Activated CD4-positive, alpha-beta memory T cell treated with anti-CD3 and anti-CD28 coated beads for 36 hours (primary cell): Measurements from ENCODE around the gene HSPG2. TPM values are rescaled to one million over a fixed set of nuclear protein-coding genes. Genes with fewer than 3 reads are reported as not detected.

ENCODE experiments used
- CTCF ChIA-PET: fragments of 350-600 bp; sonication (Branson Sonifier 250); formaldehyde crosslinking; loops from one replicate; lab custom pipeline; 2021; ENCODE audit warnings: antibody characterized with exemption, inconsistent platforms; lab: Charles Lee
- POLR2A ChIA-PET: fragments of 350-600 bp; sonication (Branson Sonifier 250); formaldehyde crosslinking; loops from one replicate; lab custom pipeline; 2021; ENCODE audit warnings: antibody characterized with exemption; lab: Charles Lee
- DNase-seq: peaks from one replicate; pipeline ENCODE4 v3.0.0-alpha.2; 2020
- H3K27ac Mint-ChIP-seq: one replicate; pipeline ENCODE4 v1.8.0; 2021; ENCODE audit warnings: mixed read lengths
- H3K27me3 Mint-ChIP-seq: one replicate; pipeline ENCODE4 v1.8.0; 2021; ENCODE audit warnings: mixed read lengths
- H3K36me3 Mint-ChIP-seq: one replicate; pipeline ENCODE4 v1.8.0; 2021; ENCODE audit warnings: mixed read lengths
- H3K4me1 Mint-ChIP-seq: one replicate; pipeline ENCODE4 v1.8.0; 2021; ENCODE audit warnings: low read depth, mixed read lengths
- H3K4me3 Mint-ChIP-seq: one replicate; pipeline ENCODE4 v1.8.0; 2021; ENCODE audit warnings: mild to moderate bottlenecking, mixed read lengths
- H3K9me3 Mint-ChIP-seq: one replicate; pipeline ENCODE4 v1.8.0; 2021; ENCODE audit warnings: mixed read lengths
- intact Hi-C: fragments of 100-400 bp; cut with micrococcal nuclease; formaldehyde crosslinking; loops from one replicate; pipeline ENCODE4 v1.15.1; 2023
- total RNA-seq, 2 experiments: library from RNA; stranded (reverse); gene quantifications; one replicate each; pipeline ENCODE4 v1.2.3, GENCODE V29; 2021

HSPG2 gene
- total RNA-seq, 2 experiments from 2014 or later, result 2.8 to 3.7 TPM

DNA sequence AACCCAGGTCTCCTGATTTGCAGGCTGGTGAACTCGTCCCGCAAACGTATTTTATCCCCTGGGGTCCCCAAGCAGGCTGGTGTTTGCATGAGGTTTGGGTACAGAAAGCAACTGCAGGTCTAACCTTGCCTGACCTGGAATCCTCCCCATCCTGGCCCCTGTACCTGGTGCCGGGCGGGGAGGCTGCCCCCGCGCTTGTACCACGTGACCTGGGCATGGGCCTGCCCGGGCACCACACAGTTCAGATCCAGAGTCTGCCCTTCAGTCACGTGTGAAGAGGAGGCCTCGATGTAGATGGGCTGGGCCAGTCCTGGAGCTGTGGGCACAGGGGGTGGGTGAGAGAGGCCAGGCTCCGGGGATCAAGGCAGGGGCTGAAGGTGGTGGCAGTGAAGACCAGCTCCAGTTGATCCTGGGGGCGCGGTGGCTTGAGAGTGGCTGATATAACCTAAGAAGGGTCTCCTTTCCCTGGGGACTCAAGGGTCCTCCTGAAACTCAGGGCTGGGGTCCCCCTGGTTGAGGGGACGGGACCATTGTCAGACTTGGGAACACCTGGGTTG is 94.4 kb downstream of the HSPG2 start:
- H3K27me3 Mint-ChIP-seq, result no peaks in the 10 kb centered on the region
- H3K4me1 Mint-ChIP-seq, result no peaks in the 10 kb centered on the region
- no peaks in the 10 kb centered on the region for H3K9me3 Mint-ChIP-seq
- no peak for DNase-seq
- POLR2A ChIA-PET, result no interaction called here
- CTCF ChIA-PET, result no interaction called here
- intact Hi-C loops, result no loop called here
- no peak overlapping the region for H3K27ac Mint-ChIP-seq
- no peaks in the 10 kb centered on the region for H3K36me3 Mint-ChIP-seq
- no peak overlapping the region for H3K4me3 Mint-ChIP-seq

DNA sequence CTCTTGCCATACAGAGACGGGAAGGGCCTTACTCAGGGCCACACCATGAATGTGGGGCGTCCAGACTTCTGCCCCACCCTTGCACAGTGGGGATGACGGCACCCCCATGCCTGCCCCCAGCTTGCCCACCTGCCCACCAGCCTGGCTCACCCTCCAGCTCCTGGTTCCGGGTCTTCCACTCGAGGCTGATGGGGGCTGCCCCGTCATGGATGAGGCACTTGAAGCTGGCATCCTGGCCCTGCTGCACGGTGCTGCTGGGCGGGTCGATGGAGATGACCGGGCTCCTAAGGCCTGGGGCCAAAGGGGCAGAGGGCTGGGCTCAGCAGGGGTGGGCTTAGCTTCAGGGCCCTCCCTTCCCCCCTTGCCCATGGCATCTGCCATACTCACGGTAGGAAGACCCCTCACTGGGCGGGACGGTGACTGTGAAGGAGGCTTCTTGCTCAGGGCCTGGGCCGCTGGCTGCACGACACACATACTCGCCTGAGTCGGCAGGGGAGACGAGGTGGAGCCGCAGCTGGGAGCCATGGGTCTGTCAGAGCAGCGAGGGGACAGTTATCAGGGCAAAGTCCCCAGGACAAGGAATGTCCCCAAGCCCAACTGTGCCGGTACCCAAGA is 95.2 kb downstream of the HSPG2 start:
- Mint-ChIP-seq H3K27me3 (no peaks in the 10 kb centered on the region), H3K4me1 (no peaks in the 10 kb centered on the region), H3K9me3 (no peaks in the 10 kb centered on the region), H3K27ac (no peak overlapping the region), H3K36me3 (no peaks in the 10 kb centered on the region), H3K4me3 (no peak overlapping the region)
- DNase-seq, result no peak
- ChIA-PET POLR2A (no interaction called here), CTCF (interaction anchor here (1.1 kb wide), 1 partner anchor 122 kb away, joined by 3 read pairs; no protein-coding TSS in a partner anchor)
- intact Hi-C loops, result no loop called here

DNA sequence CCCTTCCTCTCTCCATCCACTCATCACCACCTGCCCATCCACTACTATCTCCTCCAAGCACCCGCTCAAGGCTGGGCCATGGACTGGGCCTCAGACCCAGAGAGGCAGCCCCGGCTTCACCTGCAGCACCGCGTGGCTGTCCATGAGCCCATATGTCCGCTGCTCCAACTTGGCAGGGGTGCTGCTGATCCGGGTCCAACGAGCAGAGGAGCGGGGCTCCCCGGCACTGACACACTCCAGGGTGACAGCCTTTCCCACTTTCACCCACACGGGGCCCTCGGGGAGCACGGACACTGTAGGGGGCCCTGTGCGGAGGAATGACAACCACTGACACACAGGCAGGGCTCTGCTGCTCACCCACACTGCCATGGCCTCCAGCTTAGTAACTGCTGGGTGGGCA is 96.1 kb downstream of the HSPG2 start:
- Mint-ChIP-seq H3K4me3 (no peak overlapping the region), H3K27me3 (no peaks in the 10 kb centered on the region), H3K4me1 (no peaks in the 10 kb centered on the region), H3K9me3 (no peaks in the 10 kb centered on the region), H3K36me3 (no peaks in the 10 kb centered on the region), H3K27ac (no peak overlapping the region)
- intact Hi-C loops, result no loop called here
- DNase-seq, result no peak
- ChIA-PET POLR2A (no interaction called here), CTCF (interaction anchor here (1.1 kb wide), 1 partner anchor 123 kb away, joined by 3 read pairs; no protein-coding TSS in a partner anchor)

DNA sequence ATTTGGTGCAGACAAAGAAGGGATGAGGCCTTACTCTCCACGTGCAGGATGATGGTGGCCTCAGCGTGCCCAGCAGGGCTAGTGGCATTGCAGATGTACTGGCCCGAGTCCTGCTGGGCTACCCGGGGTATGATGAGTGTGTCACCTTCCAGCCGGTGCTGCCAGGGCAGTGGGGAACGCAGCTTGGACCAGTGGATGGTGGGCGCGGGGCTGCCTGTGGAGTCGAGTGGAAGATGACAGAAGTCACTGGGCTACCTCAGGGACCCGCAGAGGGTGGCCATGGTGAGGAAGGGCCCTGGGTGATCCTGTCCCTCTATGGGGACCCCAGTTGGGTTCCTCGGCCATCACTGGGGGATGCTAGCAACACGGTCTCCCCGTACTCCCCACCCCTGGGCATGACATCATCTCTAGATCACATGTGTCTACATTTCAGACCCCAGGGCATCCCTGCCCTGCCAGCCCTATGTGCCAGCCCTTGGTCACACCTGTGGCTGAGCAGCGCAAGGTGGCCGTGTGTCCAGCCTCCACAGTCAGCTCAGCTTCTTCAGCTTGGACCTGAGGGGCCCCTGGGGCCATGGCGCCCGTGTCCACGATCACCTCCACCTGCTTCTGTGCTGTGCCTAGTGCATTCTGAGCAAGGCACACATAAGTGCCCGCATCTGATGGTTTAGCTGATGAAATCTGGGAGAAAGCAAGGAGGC is 97.6 kb downstream of the HSPG2 start:
- Mint-ChIP-seq H3K27me3 (no peaks in the 10 kb centered on the region), H3K27ac (no peak overlapping the region), H3K4me1 (no peaks in the 10 kb centered on the region), H3K4me3 (no peak overlapping the region), H3K9me3 (peaks cover 7% of the 10 kb centered on the region), H3K36me3 (peaks cover 3% of the 10 kb centered on the region)
- ChIA-PET POLR2A (no interaction called here), CTCF (no interaction called here)
- intact Hi-C loops, result no loop called here
- no peak for DNase-seq

DNA sequence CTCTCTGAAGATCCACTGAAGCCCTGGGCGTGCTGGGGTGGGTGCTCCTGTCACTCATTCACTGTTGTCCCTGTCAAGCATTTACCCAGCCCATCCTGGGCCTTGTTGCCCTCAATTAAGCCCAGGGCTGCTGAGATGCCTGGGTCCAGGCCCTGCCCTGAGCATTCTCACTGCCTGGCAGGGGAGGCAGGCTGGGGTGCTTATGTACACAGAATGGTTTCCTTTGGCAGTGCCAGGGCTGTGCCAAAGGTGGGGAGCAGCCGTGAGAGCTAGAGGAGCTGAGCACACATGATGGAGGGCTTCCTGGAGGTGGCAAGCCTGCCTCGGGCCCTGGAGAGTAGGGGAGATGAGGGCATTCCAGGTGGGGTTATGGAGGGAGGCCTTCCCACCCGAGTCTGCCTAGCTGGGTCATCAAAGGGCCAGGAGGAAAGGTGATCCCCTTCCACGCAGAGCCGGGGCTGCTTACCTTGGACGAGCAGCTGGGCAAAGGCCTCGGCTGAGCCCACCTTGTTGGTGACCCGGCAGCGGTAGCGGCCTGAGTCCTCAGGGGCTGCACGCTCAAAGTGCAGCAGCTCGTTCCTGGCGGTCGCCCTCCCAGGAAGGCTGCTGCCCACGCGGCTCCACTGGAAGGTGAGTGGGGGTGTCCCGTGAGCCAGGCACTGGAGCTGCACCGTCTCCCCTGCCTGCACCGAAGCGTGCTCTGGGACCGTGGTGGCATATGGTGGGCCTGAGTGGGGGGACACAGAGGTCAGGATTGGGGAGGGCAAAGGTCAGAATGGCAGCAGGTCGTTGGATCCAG is 98.6 kb downstream of the HSPG2 start:
- H3K36me3 Mint-ChIP-seq, result peaks cover 9% of the 10 kb centered on the region
- no peak overlapping the region for H3K4me3 Mint-ChIP-seq
- intact Hi-C loops, result no loop called here
- POLR2A ChIA-PET, result no interaction called here
- no peaks in the 10 kb centered on the region for H3K4me1 Mint-ChIP-seq
- H3K27ac Mint-ChIP-seq, result no peak overlapping the region
- CTCF ChIA-PET, result no interaction called here
- no peaks in the 10 kb centered on the region for H3K27me3 Mint-ChIP-seq
- no peak for DNase-seq
- H3K9me3 Mint-ChIP-seq, result peaks cover 17% of the 10 kb centered on the region

DNA sequence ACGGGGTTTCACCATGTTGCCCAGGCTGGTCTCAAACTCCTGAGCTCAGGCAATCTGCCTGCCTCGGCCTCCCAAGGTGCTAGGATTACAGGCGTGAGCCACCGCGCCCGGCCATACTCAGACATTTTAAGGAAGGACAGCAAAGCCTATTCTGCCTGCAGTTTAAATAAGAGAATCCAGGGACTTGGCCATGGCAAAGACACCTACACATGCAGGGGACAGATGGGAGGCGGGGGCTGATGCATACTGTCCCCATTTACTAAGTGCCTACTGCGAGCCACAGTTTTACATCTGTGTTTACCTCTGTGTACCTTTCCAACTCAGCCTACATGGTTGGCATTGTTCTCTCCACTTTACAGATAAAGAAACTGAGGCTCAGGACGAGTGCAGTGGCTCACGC is 99.6 kb downstream of the HSPG2 start:
- ChIA-PET CTCF (no interaction called here), POLR2A (no interaction called here)
- H3K4me3 Mint-ChIP-seq, result no peak overlapping the region
- no peaks in the 10 kb centered on the region for H3K4me1 Mint-ChIP-seq
- DNase-seq, result no peak
- H3K9me3 Mint-ChIP-seq, result peaks cover 18% of the 10 kb centered on the region
- H3K36me3 Mint-ChIP-seq, result peaks cover 9% of the 10 kb centered on the region
- no peak overlapping the region for H3K27ac Mint-ChIP-seq
- intact Hi-C loops, result no loop called here
- H3K27me3 Mint-ChIP-seq, result no peaks in the 10 kb centered on the region

DNA sequence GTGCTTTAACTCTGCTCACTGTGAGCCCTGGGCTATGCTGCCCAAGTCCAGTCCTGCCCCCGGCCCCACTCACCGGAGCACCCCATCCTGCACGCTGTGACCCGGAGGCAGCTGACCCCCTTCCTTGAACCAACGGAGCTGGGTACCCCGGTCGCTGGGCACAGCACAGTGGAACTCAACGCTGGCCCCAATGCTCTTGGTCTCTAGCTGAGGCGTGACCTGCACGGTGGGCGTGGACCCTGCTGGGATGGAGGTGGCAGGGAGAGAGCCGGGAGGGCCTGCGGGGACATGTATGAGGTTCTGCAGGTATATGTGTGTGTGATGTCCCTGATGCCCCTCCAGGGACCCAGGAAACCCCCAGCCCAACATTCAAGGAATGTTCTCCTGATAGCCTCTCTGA is 100.4 kb downstream of the HSPG2 start:
- Mint-ChIP-seq H3K27ac (no peak overlapping the region), H3K4me3 (no peak overlapping the region), H3K27me3 (no peaks in the 10 kb centered on the region)

DNA sequence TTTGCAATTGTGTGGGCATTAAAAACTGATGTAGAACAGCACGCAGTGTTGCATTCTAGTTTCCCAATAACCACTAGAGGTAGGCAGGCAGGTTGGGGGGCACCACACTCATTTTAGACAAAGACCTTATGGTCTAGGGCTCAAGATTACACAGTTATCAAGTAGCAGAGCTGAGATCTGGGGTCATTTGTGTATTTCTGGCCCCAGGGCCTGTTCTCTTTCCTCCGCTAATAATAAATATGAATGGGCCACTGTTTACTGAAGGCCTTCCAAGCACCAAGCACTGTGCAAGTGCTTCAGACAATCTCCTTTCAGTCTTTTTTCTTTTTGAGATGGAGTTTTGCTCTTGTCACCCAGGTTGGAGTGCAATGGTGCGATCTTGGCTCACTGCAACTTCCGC is 101.1 kb downstream of the HSPG2 start:
- ChIA-PET POLR2A (no interaction called here), CTCF (no interaction called here)
- H3K27me3 Mint-ChIP-seq, result no peaks in the 10 kb centered on the region
- H3K36me3 Mint-ChIP-seq, result peaks cover 9% of the 10 kb centered on the region
- DNase-seq, result no peak
- no peak overlapping the region for H3K27ac Mint-ChIP-seq
- H3K9me3 Mint-ChIP-seq, result peaks cover 18% of the 10 kb centered on the region
- no peak overlapping the region for H3K4me3 Mint-ChIP-seq
- intact Hi-C loops, result no loop called here
- H3K4me1 Mint-ChIP-seq, result no peaks in the 10 kb centered on the region

More for the DNA sequence above, 100.4 kb downstream of the HSPG2 start:
- Mint-ChIP-seq H3K9me3 (peaks cover 18% of the 10 kb centered on the region), H3K36me3 (peaks cover 9% of the 10 kb centered on the region), H3K4me1 (no peaks in the 10 kb centered on the region)
- no peak for DNase-seq
- ChIA-PET CTCF (no interaction called here), POLR2A (no interaction called here)
- intact Hi-C loops, result no loop called here

DNA sequence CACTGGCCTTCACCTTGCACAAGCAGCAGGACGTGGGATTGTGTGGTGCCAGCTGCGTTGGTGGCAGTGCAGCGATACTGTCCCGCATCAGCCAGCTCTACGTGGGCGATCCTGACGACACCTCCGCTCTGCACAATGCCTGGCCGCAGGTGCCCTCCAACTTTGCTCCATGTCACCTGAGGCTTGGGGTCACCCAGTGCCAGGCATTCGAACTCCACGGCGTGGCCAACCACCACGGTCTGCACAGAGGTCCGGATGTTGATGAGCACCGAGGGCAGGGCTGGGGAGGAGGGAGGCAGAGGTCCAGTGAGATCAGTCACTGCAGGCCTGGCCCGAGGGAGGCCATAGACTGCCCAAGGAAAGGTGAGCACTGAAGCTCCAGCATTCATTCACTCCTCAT is 102.4 kb downstream of the HSPG2 start:
- H3K27ac Mint-ChIP-seq, result no peak overlapping the region
- intact Hi-C loops, result no loop called here
- ChIA-PET POLR2A (no interaction called here), CTCF (no interaction called here)
- peaks cover 18% of the 10 kb centered on the region for H3K9me3 Mint-ChIP-seq
- H3K36me3 Mint-ChIP-seq, result peaks cover 9% of the 10 kb centered on the region
- H3K4me1 Mint-ChIP-seq, result no peaks in the 10 kb centered on the region
- no peak overlapping the region for H3K4me3 Mint-ChIP-seq
- no peak for DNase-seq
- no peaks in the 10 kb centered on the region for H3K27me3 Mint-ChIP-seq

DNA sequence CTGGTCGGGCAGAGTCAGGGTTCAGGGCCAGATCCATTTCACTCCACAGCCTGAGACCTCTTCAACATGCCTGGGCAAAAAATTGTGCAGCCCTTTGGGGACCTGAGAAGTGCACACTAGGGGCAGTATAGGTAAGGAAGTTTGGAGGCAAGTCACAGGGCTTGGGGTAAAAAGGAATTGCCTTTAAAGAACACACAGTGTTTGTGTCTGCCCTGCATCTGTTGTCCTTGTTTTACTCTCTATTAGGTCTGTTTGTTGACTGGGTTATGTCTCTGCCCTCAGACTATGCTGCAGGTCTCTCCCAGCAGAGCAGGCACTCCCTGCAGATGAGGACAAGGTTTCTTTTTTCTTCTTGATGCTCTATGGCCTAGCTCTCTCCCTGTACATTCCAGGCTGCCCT is 103.0 kb downstream of the HSPG2 start:
- POLR2A ChIA-PET, result no interaction called here
- no peaks in the 10 kb centered on the region for H3K27me3 Mint-ChIP-seq
- no peak overlapping the region for H3K4me3 Mint-ChIP-seq
- H3K4me1 Mint-ChIP-seq, result no peaks in the 10 kb centered on the region
- no peak for DNase-seq
- H3K27ac Mint-ChIP-seq, result no peak overlapping the region
- CTCF ChIA-PET, result no interaction called here
- peaks cover 18% of the 10 kb centered on the region for H3K9me3 Mint-ChIP-seq
- intact Hi-C loops, result no loop called here
- peaks cover 9% of the 10 kb centered on the region for H3K36me3 Mint-ChIP-seq

DNA sequence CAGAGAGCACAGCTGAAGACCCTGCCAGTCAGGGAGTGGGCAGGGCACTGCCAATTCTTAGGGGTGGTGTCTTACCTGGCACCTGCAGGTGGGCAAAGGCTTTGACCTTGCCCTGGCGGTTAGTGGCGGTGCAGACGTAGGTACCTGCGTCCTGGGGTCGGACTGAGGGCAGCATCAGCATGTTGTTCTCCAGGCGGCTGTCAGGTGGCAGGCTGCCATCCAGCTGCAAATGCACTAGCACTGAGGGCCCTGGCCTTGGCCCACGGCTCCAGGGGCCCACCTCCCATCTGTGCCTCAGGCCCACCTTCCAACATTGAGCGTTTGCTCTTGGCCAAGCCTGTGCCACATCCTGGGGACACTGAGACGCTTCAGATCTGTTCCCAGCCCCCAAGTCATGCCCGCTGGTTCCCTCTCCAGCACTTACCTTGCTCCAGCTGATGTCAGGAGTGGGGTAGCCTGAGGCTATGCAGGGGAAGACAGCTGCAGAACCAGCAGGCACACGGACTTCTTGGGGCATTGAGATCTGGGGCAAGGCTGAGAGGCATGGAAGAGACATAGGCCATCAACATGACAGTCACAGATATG is 103.6 kb downstream of the HSPG2 start:
- no peaks in the 10 kb centered on the region for H3K4me1 Mint-ChIP-seq
- H3K36me3 Mint-ChIP-seq, result peaks cover 9% of the 10 kb centered on the region
- no peak overlapping the region for H3K27ac Mint-ChIP-seq
- H3K27me3 Mint-ChIP-seq, result no peaks in the 10 kb centered on the region
- no peak for DNase-seq
- POLR2A ChIA-PET, result no interaction called here
- no peak overlapping the region for H3K4me3 Mint-ChIP-seq
- peaks cover 18% of the 10 kb centered on the region for H3K9me3 Mint-ChIP-seq
- CTCF ChIA-PET, result no interaction called here
- intact Hi-C loops, result no loop called here

DNA sequence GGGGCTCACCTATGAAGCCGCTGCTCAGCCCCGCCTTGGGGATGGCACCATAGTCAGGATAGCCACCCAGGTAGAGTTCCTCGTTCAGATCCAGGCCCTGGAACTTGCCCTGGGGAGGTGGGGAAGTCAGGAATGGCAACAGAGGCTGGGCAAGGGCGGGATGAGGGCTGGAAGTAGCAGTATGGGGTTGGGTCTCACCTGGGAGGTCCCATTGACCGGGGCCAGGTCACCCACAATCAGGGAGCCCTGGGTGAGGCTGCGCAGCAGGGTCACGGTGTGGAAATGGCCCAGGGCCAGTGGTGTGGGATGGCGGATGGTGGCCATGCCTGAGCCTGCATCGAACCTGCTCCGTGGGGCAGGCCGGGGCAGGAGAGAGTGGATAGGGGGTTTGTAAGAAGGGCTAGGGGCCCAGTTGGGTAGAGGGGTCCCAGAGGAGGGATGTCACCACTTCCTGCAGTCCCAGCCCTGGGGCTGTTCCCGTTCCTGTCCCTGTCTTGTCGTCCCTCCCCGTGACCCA is 105.6 kb downstream of the HSPG2 start:
- no peak overlapping the region for H3K4me3 Mint-ChIP-seq
- H3K4me1 Mint-ChIP-seq, result no peaks in the 10 kb centered on the region
- H3K27me3 Mint-ChIP-seq, result no peaks in the 10 kb centered on the region
- intact Hi-C loops, result no loop called here
- ChIA-PET POLR2A (no interaction called here), CTCF (no interaction called here)
- no peak overlapping the region for H3K27ac Mint-ChIP-seq
- DNase-seq, result no peak
- peaks cover 18% of the 10 kb centered on the region for H3K9me3 Mint-ChIP-seq
- peaks cover 9% of the 10 kb centered on the region for H3K36me3 Mint-ChIP-seq
